IMR-90 (cell line): Measurements from ENCODE around the gene INAVA. TPM values are rescaled to one million over a fixed set of nuclear protein-coding genes. Genes with fewer than 3 reads are reported as not detected.

Source experiments
- ATAC-seq: fragments of 200-7000 bp; cut with Tn5 transposase; 2 replicates; pipeline ENCODE4 v1.9.1; 2020; ENCODE audit warnings: low read depth, mild to moderate bottlenecking, moderate library complexity
- BruUV-seq: library from RNA; stranded (reverse); fragments of 400-500 nt; replicated peaks from 2 replicates; lab custom pipeline; 2021; lab: Mats Ljungman, UMichigan
- CTCF ChIA-PET: fragments of 300-600 bp; formaldehyde crosslinking; extraction: SDS; loops from one replicate; lab custom pipeline; 2021; ENCODE audit warnings: antibody characterized with exemption; lab: Yijun Ruan, JAX
- POLR2A ChIA-PET: fragments of 300-600 bp; sonication (Branson Sonifier 250); formaldehyde crosslinking; loops from one replicate; lab custom pipeline; 2022; ENCODE audit warnings: antibody characterized with exemption; ENCODE audit not compliant: unreplicated experiment; lab: Charles Lee
- DNase-seq: peaks from one replicate; pipeline ENCODE4 v3.0.0; 2013
- H2AFZ ChIP-seq: replicated peaks from 2 replicates; pipeline ENCODE3; 2013; ENCODE audit warnings: low read length, mild to moderate bottlenecking; ENCODE audit not compliant: poor library complexity
- H2AK5ac ChIP-seq: 2 replicates; pipeline ENCODE4 v1.6.1; 2013; ENCODE audit warnings: low read depth, low read length, inconsistent platforms
- H2AK9ac ChIP-seq: replicated peaks from 2 replicates; pipeline ENCODE3; 2013; ENCODE audit warnings: mild to moderate bottlenecking, low read depth, low read length, moderate library complexity; ENCODE audit not compliant: poor library complexity
- H2BK120ac ChIP-seq: 2 replicates; pipeline ENCODE4 v1.6.1; 2013; ENCODE audit warnings: low read depth, low read length, inconsistent platforms
- H2BK15ac ChIP-seq: 3 replicates; pipeline ENCODE4 v1.6.1; 2013; ENCODE audit warnings: low read depth, low read length, inconsistent platforms
- H2BK20ac ChIP-seq: 2 replicates; pipeline ENCODE4 v1.6.1; 2013; ENCODE audit warnings: low read depth, mild to moderate bottlenecking, inconsistent platforms, low read length, moderate library complexity
- H2BK5ac ChIP-seq: 2 replicates; pipeline ENCODE4 v1.6.1; 2013; ENCODE audit warnings: mild to moderate bottlenecking, low read depth, low read length, inconsistent platforms; ENCODE audit not compliant: poor library complexity, severe bottlenecking
- H3K14ac ChIP-seq: replicated peaks from 2 replicates; pipeline ENCODE4 v1.6.1; 2013; ENCODE audit warnings: low read depth, low read length, inconsistent platforms
- H3K18ac ChIP-seq: 2 replicates; pipeline ENCODE4 v1.6.1; 2013; ENCODE audit warnings: low read depth, low read length, control low read depth
- H3K23ac ChIP-seq: 2 replicates; pipeline ENCODE4 v1.6.1; 2013; ENCODE audit warnings: low read depth, low read length, inconsistent platforms
- H3K27ac ChIP-seq: 2 replicates; pipeline ENCODE4 v1.5.1; 2013; ENCODE audit warnings: mild to moderate bottlenecking, control low read depth, low read length; ENCODE audit not compliant: insufficient read depth
- H3K27me3 ChIP-seq: 2 replicates; pipeline ENCODE4 v1.6.1; 2013; ENCODE audit warnings: low read length; ENCODE audit not compliant: control insufficient read depth, insufficient read depth
- H3K36me3 ChIP-seq: 2 replicates; pipeline ENCODE4 v1.6.1; 2013; ENCODE audit warnings: low read length, mixed read lengths; ENCODE audit not compliant: control insufficient read depth, insufficient read depth
- H3K4ac ChIP-seq: 2 replicates; pipeline ENCODE4 v1.6.1; 2013; ENCODE audit warnings: low read depth, low read length, inconsistent platforms
- H3K4me1 ChIP-seq: 2 replicates; pipeline ENCODE4 v1.6.1; 2013; ENCODE audit warnings: low read length, mixed read lengths; ENCODE audit not compliant: control insufficient read depth, insufficient read depth
- H3K4me2 ChIP-seq: 2 replicates; pipeline ENCODE4 v1.6.1; 2013; ENCODE audit warnings: low read depth, mild to moderate bottlenecking, control low read depth, low read length, moderate library complexity
- H3K4me3 ChIP-seq: 2 replicates; pipeline ENCODE4 v1.5.1; 2013; ENCODE audit warnings: low read depth, mild to moderate bottlenecking, control low read depth, low read length, moderate library complexity; ENCODE audit not compliant: insufficient read depth
- H3K56ac ChIP-seq: 2 replicates; pipeline ENCODE4 v1.6.1; 2013; ENCODE audit warnings: low read length, inconsistent platforms; ENCODE audit not compliant: insufficient read depth; ENCODE audit errors: extremely low read depth
- H3K79me1 ChIP-seq, 2 experiments: 2 replicates each; pipeline ENCODE4 v1.6.1; 2013; ENCODE audit warnings: low read length in 2 of 2, inconsistent platforms in 1 of 2, low read depth in 1 of 2
- H3K9ac ChIP-seq: 2 replicates; pipeline ENCODE4 v1.6.1; 2013; ENCODE audit warnings: low read depth, low read length, control low read depth
- H3K9me1 ChIP-seq: 2 replicates; pipeline ENCODE4 v1.6.1; 2013; ENCODE audit warnings: low read length, inconsistent platforms; ENCODE audit not compliant: insufficient read depth
- H3K9me3 ChIP-seq: 2 replicates; pipeline ENCODE4 v1.6.1; 2013; ENCODE audit warnings: low read length; ENCODE audit not compliant: control insufficient read depth, insufficient read depth
- H4K20me1 ChIP-seq: 2 replicates; pipeline ENCODE4 v1.6.1; 2013; ENCODE audit warnings: low read length, inconsistent platforms; ENCODE audit not compliant: insufficient read depth
- H4K5ac ChIP-seq: 2 replicates; pipeline ENCODE4 v1.6.1; 2013; ENCODE audit warnings: mild to moderate bottlenecking, low read depth, low read length, control low read depth
- H4K8ac ChIP-seq, 2 experiments: 2 replicates each; pipeline ENCODE4 v1.6.1; 2013; ENCODE audit warnings: low read depth in 2 of 2, low read length in 2 of 2, control low read depth in 1 of 2, inconsistent platforms in 1 of 2
- H4K91ac ChIP-seq: 2 replicates; pipeline ENCODE4 v1.6.1; 2013; ENCODE audit warnings: low read depth, low read length, inconsistent platforms; ENCODE audit not compliant: insufficient read depth
- BHLHE40 ChIP-seq: fragments of 150-350 bp; IDR thresholded peaks from 2 replicates; pipeline ENCODE4 v1.6.1; 2016; ENCODE audit warnings: mild to moderate bottlenecking, low read depth, low read length
- CEBPB ChIP-seq: IDR thresholded peaks from 2 replicates; pipeline ENCODE4 v1.6.1; 2012; ENCODE audit warnings: low read depth, low read length, improper control_type of control experiment
- CHD1 ChIP-seq: IDR thresholded peaks from 2 replicates; pipeline ENCODE4 v1.6.1; 2012; ENCODE audit warnings: low read depth, low read length, improper control_type of control experiment
- CTCF ChIP-seq: conservative IDR thresholded peaks from 2 replicates; pipeline ENCODE4 v1.5.1; 2012; ENCODE audit warnings: mild to moderate bottlenecking, low read depth, low read length, improper control_type of control experiment
- FOS ChIP-seq: fragments of 150-350 bp; IDR thresholded peaks from 2 replicates; pipeline ENCODE4 v1.6.1; 2016; ENCODE audit warnings: low read depth, low read length
- MAFK ChIP-seq: IDR thresholded peaks from 2 replicates; pipeline ENCODE4 v1.6.1; 2012; ENCODE audit warnings: low read depth, low read length, improper control_type of control experiment
- MAZ ChIP-seq: IDR thresholded peaks from 2 replicates; pipeline ENCODE4 v1.6.1; 2012; ENCODE audit warnings: low read depth, mild to moderate bottlenecking, low read length, improper control_type of control experiment, moderate library complexity, borderline replicate concordance
- MXI1 ChIP-seq: IDR thresholded peaks from 2 replicates; pipeline ENCODE4 v1.6.1; 2012; ENCODE audit warnings: low read depth, mild to moderate bottlenecking, low read length, moderate library complexity, borderline replicate concordance
- NFE2L2 ChIP-seq: fragments of 150-350 bp; IDR thresholded peaks from 2 replicates; pipeline ENCODE4 v1.6.1; 2016; ENCODE audit warnings: low read depth, mild to moderate bottlenecking, low read length
- POLR2A ChIP-seq: IDR thresholded peaks from 2 replicates; pipeline ENCODE4 v1.6.1; 2012; ENCODE audit warnings: mild to moderate bottlenecking, low read depth, low read length
- RAD21 ChIP-seq: IDR thresholded peaks from 2 replicates; pipeline ENCODE4 v1.6.1; 2012; ENCODE audit warnings: low read length, improper control_type of control experiment
- RCOR1 ChIP-seq: IDR thresholded peaks from 2 replicates; pipeline ENCODE4 v1.6.1; 2012; ENCODE audit warnings: mild to moderate bottlenecking, low read length, improper control_type of control experiment; ENCODE audit not compliant: insufficient replicate concordance
- RFX5 ChIP-seq: IDR thresholded peaks from 2 replicates; pipeline ENCODE4 v1.8.0; 2012; ENCODE audit warnings: low read depth, mild to moderate bottlenecking, low read length, moderate library complexity
- SMC3 ChIP-seq: fragments of 150-350 bp; IDR thresholded peaks from 2 replicates; pipeline ENCODE4 v1.6.1; 2016; ENCODE audit warnings: low read depth, mild to moderate bottlenecking, antibody characterized with exemption, low read length, moderate library complexity
- WGBS, 2 experiments: methylation state at CpG; one replicate each; pipeline versions ENCODE4 v1.1.5 to v1.1.7; 2013; ENCODE audit warnings: missing lambda C conversion rate in 2 of 2; ENCODE audit not compliant: insufficient read length in 1 of 2; ENCODE audit errors: extremely low coverage in 2 of 2; 5-methylcytosine and 5-hydroxymethylcytosine counted together
- dilution Hi-C: fragments of 300-500 bp; cut with HindIII; formaldehyde crosslinking; loops from one replicate; pipeline ENCODE4 v1.14.3; 2018; ENCODE audit warnings: low sequenced_read_pairs; ENCODE audit not compliant: unreplicated experiment
- in situ Hi-C: fragments of 300-500 bp; cut with MboI; formaldehyde crosslinking; loops from 3 replicates; pipeline ENCODE4 v1.14.3; 2019; ENCODE audit warnings: low sequenced_read_pairs, inconsistent platforms, mixed read lengths
- intact Hi-C: fragments of 100-400 bp; cut with micrococcal nuclease; formaldehyde crosslinking; loops from 2 replicates; pipeline ENCODE4 v1.10.0; 2022
- polyA plus RNA-seq, 3 experiments: library from polyadenylated mRNA; depleted of rRNA; stranded (reverse); fragments of >200 nt; gene quantifications; 2 replicates each; pipeline ENCODE4 v1.2.3, GENCODE V29; 2012; ENCODE audit warnings: low replicate concordance in 1 of 3
- total RNA-seq: library from RNA; depleted of rRNA; stranded (reverse); fragments of >200 nt; gene quantifications from 2 replicates; pipeline ENCODE4 v1.2.3, GENCODE V29; 2012
- TF ChIP-seq, protein P1 (sequence below): fragments of 150-350 bp; IDR thresholded peaks from 2 replicates; pipeline ENCODE4 v1.6.1; 2016; ENCODE audit warnings: low read depth, mild to moderate bottlenecking, low read length, moderate library complexity, borderline replicate concordance
- TF ChIP-seq, protein P2 (sequence below): fragments of 150-350 bp; IDR thresholded peaks from 2 replicates; pipeline ENCODE4 v1.6.1; 2017; ENCODE audit warnings: mild to moderate bottlenecking, antibody characterized with exemption, low read length, low read depth

The INAVA gene
- total and polyA plus RNA-seq, 2 of the 4 experiments (the other 2 are of a cell fraction), result under 0.01 to 0.07 TPM

- ATAC-seq (no peak), DNase-seq (no peak)
- H2AFZ ChIP-seq, result no peak overlapping the region
- ChIA-PET POLR2A (no interaction called here), CTCF (no interaction called here)
- no peak overlapping the region for H4K8ac ChIP-seq
- no peak overlapping the region for H3K4me3 ChIP-seq
- no peaks in the 10 kb centered on the region for H4K20me1 ChIP-seq
- no peak overlapping the region for H2BK120ac ChIP-seq
- no peaks in the 10 kb centered on the region for H3K36me3 ChIP-seq
- no peak overlapping the region for H4K91ac ChIP-seq
- no peak overlapping the region for H3K18ac ChIP-seq
- no peak overlapping the region for H3K4me2 ChIP-seq
- intact Hi-C loops (no loop called here), in situ Hi-C loops (no loop called here), dilution Hi-C loops (no loop called here)
- H3K27ac ChIP-seq, result no peak overlapping the region
- H3K9me1 ChIP-seq, result no peaks in the 10 kb centered on the region
- H3K4me1 ChIP-seq, result no peaks in the 10 kb centered on the region
- H3K23ac ChIP-seq, result no peak overlapping the region
- H3K9ac ChIP-seq, result no peak overlapping the region
- no peak overlapping the region for H3K56ac ChIP-seq
- H3K4ac ChIP-seq, result no peak overlapping the region
- H2BK15ac ChIP-seq, result no peak overlapping the region
- H3K79me1 ChIP-seq, result no peaks in the 10 kb centered on the region
- BruUV-seq, result no TSS peak
- H2BK20ac ChIP-seq, result no peak overlapping the region
- H3K27me3 ChIP-seq, result peaks cover 24% of the 10 kb centered on the region
- no peak overlapping the region for H2AK9ac ChIP-seq
- no peak overlapping the region for H2AK5ac ChIP-seq
- no CpG with 5 or more reads among the region's 2 CpGs for WGBS, 2 experiments
- no peak overlapping the region for H2BK5ac ChIP-seq
- H3K14ac ChIP-seq, result no peak overlapping the region
- no peak overlapping the region for H4K5ac ChIP-seq
- no peak for TF ChIP-seq CEBPB
- no peak for TF ChIP-seq POLR2A
- no peak for TF ChIP-seq CTCF
- no peak for TF ChIP-seq RCOR1
- TF ChIP-seq CHD1, result no peak
- TF ChIP-seq MAFK, result no peak
- TF ChIP-seq RAD21, result no peak
- no peak for TF ChIP-seq NFE2L2
- no peak for TF ChIP-seq FOS
- TF ChIP-seq BHLHE40, result no peak
- TF ChIP-seq MXI1, result no peak
- TF ChIP-seq MAZ, result no peak
- TF ChIP-seq, protein P1, sequence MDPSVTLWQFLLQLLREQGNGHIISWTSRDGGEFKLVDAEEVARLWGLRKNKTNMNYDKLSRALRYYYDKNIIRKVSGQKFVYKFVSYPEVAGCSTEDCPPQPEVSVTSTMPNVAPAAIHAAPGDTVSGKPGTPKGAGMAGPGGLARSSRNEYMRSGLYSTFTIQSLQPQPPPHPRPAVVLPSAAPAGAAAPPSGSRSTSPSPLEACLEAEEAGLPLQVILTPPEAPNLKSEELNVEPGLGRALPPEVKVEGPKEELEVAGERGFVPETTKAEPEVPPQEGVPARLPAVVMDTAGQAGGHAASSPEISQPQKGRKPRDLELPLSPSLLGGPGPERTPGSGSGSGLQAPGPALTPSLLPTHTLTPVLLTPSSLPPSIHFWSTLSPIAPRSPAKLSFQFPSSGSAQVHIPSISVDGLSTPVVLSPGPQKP, result no peak
- TF ChIP-seq, protein P2, sequence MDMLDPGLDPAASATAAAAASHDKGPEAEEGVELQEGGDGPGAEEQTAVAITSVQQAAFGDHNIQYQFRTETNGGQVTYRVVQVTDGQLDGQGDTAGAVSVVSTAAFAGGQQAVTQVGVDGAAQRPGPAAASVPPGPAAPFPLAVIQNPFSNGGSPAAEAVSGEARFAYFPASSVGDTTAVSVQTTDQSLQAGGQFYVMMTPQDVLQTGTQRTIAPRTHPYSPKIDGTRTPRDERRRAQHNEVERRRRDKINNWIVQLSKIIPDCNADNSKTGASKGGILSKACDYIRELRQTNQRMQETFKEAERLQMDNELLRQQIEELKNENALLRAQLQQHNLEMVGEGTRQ, result no peak
- no peak for TF ChIP-seq RFX5
- no peak for TF ChIP-seq SMC3
- no peaks in the 10 kb centered on the region for H3K9me3 ChIP-seq
Observed at GRCh38 chr1:200906491-200906890, 11.8 kb downstream of the INAVA start.
